H54 (cell line): ENCODE data around the gene MYOD1.

Experiments
- DNase-seq: peaks from one replicate; pipeline ENCODE4 v3.0.0; 2011; ENCODE audit warnings: low spot score, mixed read lengths; ENCODE audit not compliant: insufficient read length
- FAIRE-seq: peaks from 3 replicates; lab custom pipeline; 2011; peaks lifted over from hg19 to GRCh38; lab: Jason Lieb, UNC
- POLR2A ChIP-seq: IDR thresholded peaks from 2 replicates; pipeline ENCODE4 v1.6.1; 2011; ENCODE audit warnings: low read depth, mild to moderate bottlenecking, low read length

The MYOD1 gene

GRCh38 chr11:17695454-17696441, 23.6 kb upstream of the MYOD1 start:
- FAIRE-seq: no peak
- no peak for DNase-seq
- TF ChIP-seq POLR2A: no peak

- FAIRE-seq: no peak
- DNase-seq: no peak
- TF ChIP-seq POLR2A: no peak
Observed at GRCh38 chr11:17696741-17697140, 22.6 kb upstream of the MYOD1 start.

GRCh38 chr11:17697175-17697949, 22.0 kb upstream of the MYOD1 start:
- TF ChIP-seq POLR2A: no peak
- DNase-seq (no peak), FAIRE-seq (no peak)

GRCh38 chr11:17699147-17700114, 19.9 kb upstream of the MYOD1 start:
- FAIRE-seq (no peak), DNase-seq (no peak)

GRCh38 chr11:17700991-17701390, 18.4 kb upstream of the MYOD1 start:
- TF ChIP-seq POLR2A: no peak
- DNase-seq (no peak), FAIRE-seq (no peak)

More at GRCh38 chr11:17699147-17700114, 19.9 kb upstream of the MYOD1 start:
- no peak for TF ChIP-seq POLR2A

- FAIRE-seq: no peak
- no peak for DNase-seq
- TF ChIP-seq POLR2A: no peak
Observed at GRCh38 chr11:17702876-17703275, 16.5 kb upstream of the MYOD1 start.

- no peak for FAIRE-seq
- no peak for TF ChIP-seq POLR2A
- DNase-seq: peak; percentile 51
Observed at GRCh38 chr11:17703951-17704350, 15.4 kb upstream of the MYOD1 start.

- TF ChIP-seq POLR2A: no peak
- DNase-seq (no peak), FAIRE-seq (no peak)
Observed at GRCh38 chr11:17707830-17708229, 11.5 kb upstream of the MYOD1 start.

GRCh38 chr11:17711836-17712235, 7.5 kb upstream of the MYOD1 start:
- TF ChIP-seq POLR2A: no peak
- DNase-seq: no peak
- no peak for FAIRE-seq

GRCh38 chr11:17713851-17714250, 5.5 kb upstream of the MYOD1 start:
- no peak for FAIRE-seq
- no peak for DNase-seq
- no peak for TF ChIP-seq POLR2A

- TF ChIP-seq POLR2A: no peak
- DNase-seq: no peak
- no peak for FAIRE-seq
Observed at GRCh38 chr11:17714356-17714854, 5.0 kb upstream of the MYOD1 start.

- FAIRE-seq (no peak), DNase-seq (no peak)
- no peak for TF ChIP-seq POLR2A
Observed at GRCh38 chr11:17714870-17715269, 4.5 kb upstream of the MYOD1 start.

- no peak for TF ChIP-seq POLR2A
- FAIRE-seq (no peak), DNase-seq (no peak)
Observed at GRCh38 chr11:17716807-17717206, 2.6 kb upstream of the MYOD1 start.
